PC-3 (cell line): Measurements from ENCODE around the gene GP5.

Source experiments
- CTCF ChIP-seq: fragments of 300-600 bp; sonication (generic); conservative IDR thresholded peaks from 2 replicates; pipeline ENCODE4 v1.5.1; 2017; ENCODE audit warnings: antibody characterized with exemption, low read depth, mild to moderate bottlenecking, low read length
- EZH2 ChIP-seq: fragments of 300-600 bp; sonication (generic); IDR thresholded peaks from one replicate; pipeline ENCODE4 v1.6.1; 2017; ENCODE audit warnings: antibody characterized with exemption, mild to moderate bottlenecking, low read length; ENCODE audit not compliant: unreplicated experiment

- no peak for TF ChIP-seq CTCF
- TF ChIP-seq EZH2 = no peak
Measured at GRCh38 chr3:194379231-194379630, 19.8 kb downstream of the GP5 start.
